HL-60 (cell line): Measurements from ENCODE around the gene SF3B1.

Source experiments
- DNase-seq, 2 experiments: peaks; one replicate each; pipeline ENCODE4 v3.0.0-alpha.2; 2010 to 2020; ENCODE audit warnings: low read depth in 1 of 2, low spot score in 1 of 2
- H3K27ac ChIP-seq: fragments of 250-450 bp; sonication (Bioruptor Pico); replicated peaks from 2 replicates; pipeline ENCODE4 v1.5.1; 2020; ENCODE audit warnings: mild to moderate bottlenecking, moderate library complexity
- H3K27me3 ChIP-seq: fragments of 250-450 bp; sonication (Bioruptor Pico); 2 replicates; pipeline ENCODE4 v1.5.1; 2021; ENCODE audit warnings: mild to moderate bottlenecking, moderate library complexity; ENCODE audit not compliant: insufficient read depth, poor library complexity, severe bottlenecking
- H3K4me3 ChIP-seq: replicated peaks from 2 replicates; pipeline ENCODE4 v1.5.1; 2011; ENCODE audit warnings: mild to moderate bottlenecking, control low read depth, low read length; ENCODE audit not compliant: insufficient read depth
- GABPA ChIP-seq: IDR thresholded peaks from 2 replicates; pipeline ENCODE4 v1.6.1; 2012; ENCODE audit warnings: low read depth
- POLR2AphosphoS5 ChIP-seq: IDR thresholded peaks from 2 replicates; pipeline ENCODE4 v1.6.1; 2012; ENCODE audit warnings: low read depth
- SPI1 ChIP-seq: IDR thresholded peaks from 2 replicates; pipeline ENCODE4 v1.6.1; 2012; ENCODE audit warnings: low read depth, mild to moderate bottlenecking, borderline replicate concordance
- TF ChIP-seq, protein P1 (sequence below): IDR thresholded peaks from 2 replicates; pipeline ENCODE4 v1.6.1; 2012; ENCODE audit warnings: low read depth; ENCODE audit not compliant: insufficient replicate concordance
- TF ChIP-seq, protein P2 (sequence below): IDR thresholded peaks from one replicate; pipeline ENCODE4 v1.5.1; 2011; ENCODE audit warnings: low read length, control low read depth, inconsistent platforms; ENCODE audit not compliant: insufficient read depth

Gene SF3B1

DNA sequence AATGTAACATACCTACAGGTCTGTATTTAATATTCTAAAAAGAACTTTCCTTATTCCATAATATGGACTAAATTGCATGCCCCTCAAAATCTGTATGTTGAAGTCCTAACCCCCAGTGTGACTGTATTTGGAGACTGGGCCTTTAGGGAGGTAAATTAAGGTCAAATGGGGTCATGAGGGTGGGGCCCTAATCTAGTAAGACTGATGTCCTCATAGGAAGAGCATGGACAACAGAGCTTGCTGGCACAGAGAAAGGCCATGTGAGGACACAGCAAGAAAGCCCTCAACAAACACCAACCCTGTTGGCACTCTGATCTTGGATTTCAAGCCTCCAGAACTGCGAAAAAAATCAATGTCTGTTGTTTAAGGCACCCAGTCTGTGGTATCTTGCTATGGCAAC, 18.6 kb downstream of the SF3B1 start:
- no peak overlapping the region for H3K27ac ChIP-seq
- no peaks in the 10 kb centered on the region for H3K27me3 ChIP-seq
- no peak for DNase-seq
- no peak for TF ChIP-seq SPI1
- H3K4me3 ChIP-seq, result no peak overlapping the region

DNA sequence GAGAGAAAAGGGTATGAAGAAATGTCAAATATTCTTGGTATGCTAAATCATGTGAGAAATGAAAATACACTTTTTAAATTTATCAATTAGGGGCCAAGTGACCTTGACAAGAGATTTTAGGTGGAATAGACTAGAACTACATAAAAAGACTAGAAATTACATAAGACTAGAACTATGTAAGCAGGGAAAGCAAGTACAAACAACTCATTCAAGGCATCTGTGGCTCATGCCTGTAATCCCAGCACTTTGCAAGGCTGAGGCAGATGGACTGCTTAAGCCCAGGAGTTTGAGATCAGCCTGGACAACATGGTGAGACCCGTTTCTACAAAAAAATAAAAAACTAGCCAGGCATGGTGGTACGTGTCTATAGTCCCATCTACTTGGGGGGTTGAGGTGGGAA, 20.3 kb downstream of the SF3B1 start:
- H3K27ac ChIP-seq, result no peak overlapping the region
- DNase-seq, result no peak
- no peaks in the 10 kb centered on the region for H3K27me3 ChIP-seq
- no peak overlapping the region for H3K4me3 ChIP-seq
- TF ChIP-seq, protein P1, sequence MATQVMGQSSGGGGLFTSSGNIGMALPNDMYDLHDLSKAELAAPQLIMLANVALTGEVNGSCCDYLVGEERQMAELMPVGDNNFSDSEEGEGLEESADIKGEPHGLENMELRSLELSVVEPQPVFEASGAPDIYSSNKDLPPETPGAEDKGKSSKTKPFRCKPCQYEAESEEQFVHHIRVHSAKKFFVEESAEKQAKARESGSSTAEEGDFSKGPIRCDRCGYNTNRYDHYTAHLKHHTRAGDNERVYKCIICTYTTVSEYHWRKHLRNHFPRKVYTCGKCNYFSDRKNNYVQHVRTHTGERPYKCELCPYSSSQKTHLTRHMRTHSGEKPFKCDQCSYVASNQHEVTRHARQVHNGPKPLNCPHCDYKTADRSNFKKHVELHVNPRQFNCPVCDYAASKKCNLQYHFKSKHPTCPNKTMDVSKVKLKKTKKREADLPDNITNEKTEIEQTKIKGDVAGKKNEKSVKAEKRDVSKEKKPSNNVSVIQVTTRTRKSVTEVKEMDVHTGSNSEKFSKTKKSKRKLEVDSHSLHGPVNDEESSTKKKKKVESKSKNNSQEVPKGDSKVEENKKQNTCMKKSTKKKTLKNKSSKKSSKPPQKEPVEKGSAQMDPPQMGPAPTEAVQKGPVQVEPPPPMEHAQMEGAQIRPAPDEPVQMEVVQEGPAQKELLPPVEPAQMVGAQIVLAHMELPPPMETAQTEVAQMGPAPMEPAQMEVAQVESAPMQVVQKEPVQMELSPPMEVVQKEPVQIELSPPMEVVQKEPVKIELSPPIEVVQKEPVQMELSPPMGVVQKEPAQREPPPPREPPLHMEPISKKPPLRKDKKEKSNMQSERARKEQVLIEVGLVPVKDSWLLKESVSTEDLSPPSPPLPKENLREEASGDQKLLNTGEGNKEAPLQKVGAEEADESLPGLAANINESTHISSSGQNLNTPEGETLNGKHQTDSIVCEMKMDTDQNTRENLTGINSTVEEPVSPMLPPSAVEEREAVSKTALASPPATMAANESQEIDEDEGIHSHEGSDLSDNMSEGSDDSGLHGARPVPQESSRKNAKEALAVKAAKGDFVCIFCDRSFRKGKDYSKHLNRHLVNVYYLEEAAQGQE, result no peak
- TF ChIP-seq GABPA, result no peak
- no peak for TF ChIP-seq POLR2AphosphoS5
- TF ChIP-seq, protein P2, sequence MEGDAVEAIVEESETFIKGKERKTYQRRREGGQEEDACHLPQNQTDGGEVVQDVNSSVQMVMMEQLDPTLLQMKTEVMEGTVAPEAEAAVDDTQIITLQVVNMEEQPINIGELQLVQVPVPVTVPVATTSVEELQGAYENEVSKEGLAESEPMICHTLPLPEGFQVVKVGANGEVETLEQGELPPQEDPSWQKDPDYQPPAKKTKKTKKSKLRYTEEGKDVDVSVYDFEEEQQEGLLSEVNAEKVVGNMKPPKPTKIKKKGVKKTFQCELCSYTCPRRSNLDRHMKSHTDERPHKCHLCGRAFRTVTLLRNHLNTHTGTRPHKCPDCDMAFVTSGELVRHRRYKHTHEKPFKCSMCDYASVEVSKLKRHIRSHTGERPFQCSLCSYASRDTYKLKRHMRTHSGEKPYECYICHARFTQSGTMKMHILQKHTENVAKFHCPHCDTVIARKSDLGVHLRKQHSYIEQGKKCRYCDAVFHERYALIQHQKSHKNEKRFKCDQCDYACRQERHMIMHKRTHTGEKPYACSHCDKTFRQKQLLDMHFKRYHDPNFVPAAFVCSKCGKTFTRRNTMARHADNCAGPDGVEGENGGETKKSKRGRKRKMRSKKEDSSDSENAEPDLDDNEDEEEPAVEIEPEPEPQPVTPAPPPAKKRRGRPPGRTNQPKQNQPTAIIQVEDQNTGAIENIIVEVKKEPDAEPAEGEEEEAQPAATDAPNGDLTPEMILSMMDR, result no peak

DNA sequence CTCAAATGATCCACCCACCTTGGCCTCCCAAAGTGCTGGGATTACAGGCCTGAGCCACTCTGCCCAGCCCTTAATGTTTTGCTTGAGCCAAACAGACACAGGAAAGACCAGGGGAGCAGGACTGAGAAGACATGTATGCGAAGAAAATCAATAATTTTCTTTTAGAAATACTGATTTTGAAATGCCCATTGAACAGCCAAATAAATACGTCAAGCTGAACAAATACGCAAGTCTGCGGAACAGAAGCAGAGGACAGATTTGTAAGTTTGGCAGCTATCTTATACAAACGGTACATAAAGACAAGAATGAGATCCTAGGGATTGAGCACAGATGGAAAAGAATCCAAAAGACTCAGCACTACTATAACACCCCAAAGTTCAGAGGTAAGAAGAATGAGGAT, 20.8 kb downstream of the SF3B1 start:
- no peak for DNase-seq
- no peak overlapping the region for H3K4me3 ChIP-seq
- H3K27ac ChIP-seq, result no peak overlapping the region
- TF ChIP-seq SPI1 (no peak), GABPA (no peak), POLR2AphosphoS5 (no peak)
- TF ChIP-seq, protein P2, result no peak
- TF ChIP-seq, protein P1, result no peak
- H3K27me3 ChIP-seq, result no peaks in the 10 kb centered on the region

DNA sequence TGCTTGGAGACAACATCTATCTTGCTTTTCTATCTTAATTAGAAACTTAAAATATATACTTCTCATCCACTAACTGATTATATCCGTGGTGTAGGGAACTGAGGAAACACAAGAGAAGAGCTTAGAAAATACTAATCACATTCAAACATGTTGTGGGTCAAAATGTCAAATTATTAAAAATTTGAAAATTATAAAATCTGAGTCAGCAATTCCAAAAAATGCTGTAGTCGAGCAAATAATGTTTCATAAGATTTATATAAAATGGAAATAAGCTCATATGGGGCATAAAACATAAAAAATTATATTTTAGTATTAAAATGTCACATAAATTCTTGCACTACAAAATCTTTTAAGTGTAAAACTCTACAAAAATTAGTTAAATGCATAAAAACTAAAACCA, 29.2 kb downstream of the SF3B1 start:
- DNase-seq, result no peak
- no peak for TF ChIP-seq POLR2AphosphoS5
- no peaks in the 10 kb centered on the region for H3K27me3 ChIP-seq

DNA sequence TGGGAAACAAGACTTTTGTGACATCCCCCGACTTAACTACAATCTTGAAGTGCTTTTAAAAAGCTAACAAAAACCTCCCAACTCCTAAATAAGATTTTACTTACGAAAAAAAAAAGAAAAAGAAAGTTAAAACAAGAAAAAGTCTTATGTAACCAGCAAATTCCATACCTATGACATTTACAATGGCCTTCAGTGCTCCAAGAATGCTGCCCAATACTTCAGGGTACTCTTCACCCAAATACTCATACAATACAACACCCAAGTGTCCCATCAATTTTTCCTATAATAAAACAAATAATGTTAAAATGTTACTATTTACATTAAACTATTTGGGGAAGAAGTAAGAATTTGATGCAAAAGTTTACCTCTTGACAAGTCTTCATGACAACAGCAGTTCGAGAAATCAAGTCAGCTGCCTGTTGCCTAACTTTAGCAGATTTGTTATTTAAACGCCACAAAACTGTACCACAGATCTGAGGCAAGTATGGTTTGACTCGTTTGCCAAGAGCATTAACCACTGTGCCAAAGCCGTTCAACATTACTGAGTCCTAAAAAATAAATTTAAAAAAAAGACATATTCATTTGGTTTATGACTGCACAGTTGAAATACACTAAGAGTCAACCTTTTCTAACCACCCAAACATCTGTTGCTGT, 34.8 kb downstream of the SF3B1 start:
- H3K27me3 ChIP-seq, result no peaks in the 10 kb centered on the region
- H3K4me3 ChIP-seq, result no peak overlapping the region
- TF ChIP-seq SPI1 (no peak), POLR2AphosphoS5 (no peak), GABPA (no peak)
- TF ChIP-seq, protein P2, result no peak
- TF ChIP-seq, protein P1, result no peak
- no peak for DNase-seq
- no peak overlapping the region for H3K27ac ChIP-seq

More for the DNA sequence above, 29.2 kb downstream of the SF3B1 start:
- no peak overlapping the region for H3K27ac ChIP-seq
- no peak overlapping the region for H3K4me3 ChIP-seq
